Body of pancreas (tissue), 4 donors: ENCODE data around the gene ANKRD44.

Experiments
- CTCF ChIP-seq, 7 experiments: fragments of 450-650 bp in 4 of 7; fragments of 200-600 bp in 3 of 7; sonication (generic) in 3 of 7; IDR thresholded peaks; one replicate each; pipeline ENCODE4 v1.5.1; 2016 to 2019; ENCODE audit warnings: antibody characterized with exemption in 7 of 7
- POLR2A ChIP-seq, 3 donors: fragments of 450-650 bp; IDR thresholded peaks; one replicate each; pipeline ENCODE4 v1.6.1; 2016; ENCODE audit warnings: antibody characterized with exemption in 3 of 3, mild to moderate bottlenecking in 2 of 3

- TF ChIP-seq CTCF (IDR thresholded peaks at IDR 0.05) = no peak
- TF ChIP-seq POLR2A (IDR thresholded peaks at IDR 0.05) = no peak
Observed at GRCh38 chr2:197293252-197294007, 17.1 kb downstream of the ANKRD44 start.
